ENCODE results near the gene TMEM131L.
A peak's percentile ranks its signal among the peaks of the same experiment; 100 is the strongest.
"Not testable (repeated sequence)": the region's sequence is repeated elsewhere in the genome, so short reads cannot be mapped to it uniquely, and the experiment has no call there.

Gene TMEM131L

GRCh38 chr4:153655928-153656327 is 189.8 kb downstream of the TMEM131L start:
- no peak for DNase-seq (ENCODE audit: low spot score)

GRCh38 chr4:153661215-153661822 is 195.2 kb downstream of the TMEM131L start:
- DNase-seq (ENCODE audit: low spot score), result no peak

GRCh38 chr4:153661908-153662307 is 195.7 kb downstream of the TMEM131L start:
- no peak for DNase-seq (ENCODE audit: low spot score)

- no peak for DNase-seq (ENCODE audit: low spot score)
Measured at GRCh38 chr4:153663667-153664066, 197.5 kb downstream of the TMEM131L start.

- not testable (repeated sequence) for DNase-seq (ENCODE audit: low spot score)
Measured at GRCh38 chr4:153666505-153666904, 200.3 kb downstream of the TMEM131L start.

- no peak for DNase-seq (ENCODE audit: low spot score)
Measured at GRCh38 chr4:153668647-153669046, 202.5 kb downstream of the TMEM131L start.

- no peak for DNase-seq (ENCODE audit: low spot score)
Measured at GRCh38 chr4:153669838-153670237, 203.7 kb downstream of the TMEM131L start.

- no peak for DNase-seq (ENCODE audit: low spot score)
Measured at GRCh38 chr4:153676486-153676885, 210.3 kb downstream of the TMEM131L start.

- DNase-seq (ENCODE audit: low spot score), result no peak
Measured at GRCh38 chr4:153676984-153677383, 210.8 kb downstream of the TMEM131L start.

GRCh38 chr4:153679486-153679885 is 213.3 kb downstream of the TMEM131L start:
- DNase-seq (ENCODE audit: low spot score), result no peak

- DNase-seq (ENCODE audit: low spot score), result no peak
Measured at GRCh38 chr4:153683763-153684181, 217.6 kb downstream of the TMEM131L start.

- peak; percentile 6 for DNase-seq (ENCODE audit: low spot score)
Measured at GRCh38 chr4:153684182-153684970, 218.2 kb downstream of the TMEM131L start, which contains the start of gene TLR2. TLR2 (plus strand) TSS chr4:153684280; CDS start chr4:153702908, 18,628 bp downstream.

GRCh38 chr4:153684971-153685371 is 218.8 kb downstream of the TMEM131L start:
- no peak for DNase-seq (ENCODE audit: low spot score)

All from putamen (tissue), 1 donor.